Amniotic stem cell (primary cell): ENCODE measurements around the gene GDI1.

ENCODE experiments used
- DNase-seq: peaks from one replicate; lab custom pipeline; 2025; lab: John Stamatoyannopoulos, UW

The GDI1 gene

DNA sequence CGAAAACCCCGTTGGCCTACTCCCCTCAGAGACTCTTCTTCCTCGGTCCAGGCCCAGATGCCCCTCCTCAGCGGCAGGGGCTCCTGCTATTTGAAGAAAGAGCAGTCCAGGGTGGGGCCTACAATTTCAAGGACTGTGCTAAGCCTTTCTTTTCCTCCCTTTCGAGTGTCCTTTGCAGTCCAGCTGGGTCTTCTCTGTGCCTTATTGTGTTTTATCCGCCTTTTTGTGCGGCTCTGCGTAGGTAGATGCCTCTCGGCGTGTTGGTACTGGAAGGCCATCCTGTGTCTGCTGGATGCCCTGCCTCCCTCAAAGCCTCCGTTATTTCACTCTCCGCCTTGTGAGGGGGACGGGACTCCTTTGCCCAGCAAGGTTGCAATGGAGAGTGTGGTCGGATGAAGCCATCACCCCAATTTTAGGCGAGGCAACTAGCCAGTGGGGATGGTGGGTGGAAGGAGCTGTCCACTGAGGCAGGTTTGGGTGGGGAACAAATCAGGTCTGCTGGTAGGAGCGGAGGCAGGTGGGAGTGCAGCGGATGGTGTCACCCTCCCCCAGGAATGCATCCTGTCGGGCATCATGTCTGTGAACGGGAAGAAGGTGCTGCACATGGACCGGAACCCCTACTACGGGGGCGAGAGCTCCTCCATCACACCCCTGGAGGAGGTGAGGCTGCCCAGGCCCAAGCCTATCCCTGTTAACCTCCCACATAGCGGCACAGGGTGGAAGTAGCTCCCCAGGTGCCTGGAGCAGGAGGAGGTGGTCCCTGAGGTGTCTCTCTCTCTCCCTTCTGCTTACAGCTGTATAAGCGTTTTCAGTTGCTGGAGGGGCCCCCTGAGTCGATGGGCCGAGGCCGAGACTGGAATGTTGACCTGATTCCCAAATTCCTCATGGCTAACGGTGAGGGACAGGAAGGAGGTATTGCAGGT lies 1.3 kb downstream of the GDI1 start:
- DNase-seq = no peak

DNA sequence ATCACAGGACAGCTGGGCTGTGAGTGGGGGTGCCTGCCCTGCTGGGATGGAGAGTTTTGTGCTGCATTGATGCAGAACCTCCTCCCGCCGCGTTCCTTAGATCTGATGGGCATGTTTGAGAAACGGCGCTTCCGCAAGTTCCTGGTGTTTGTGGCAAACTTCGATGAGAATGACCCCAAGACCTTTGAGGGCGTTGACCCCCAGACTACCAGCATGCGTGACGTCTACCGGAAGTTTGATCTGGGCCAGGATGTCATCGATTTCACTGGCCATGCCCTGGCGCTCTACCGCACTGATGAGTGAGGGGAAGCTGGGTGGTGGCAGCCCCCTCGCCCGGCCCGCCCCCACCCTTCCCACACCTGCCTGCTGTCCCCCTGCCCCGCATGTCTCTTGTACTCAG lies 2.9 kb downstream of the GDI1 start:
- no peak for DNase-seq

DNA sequence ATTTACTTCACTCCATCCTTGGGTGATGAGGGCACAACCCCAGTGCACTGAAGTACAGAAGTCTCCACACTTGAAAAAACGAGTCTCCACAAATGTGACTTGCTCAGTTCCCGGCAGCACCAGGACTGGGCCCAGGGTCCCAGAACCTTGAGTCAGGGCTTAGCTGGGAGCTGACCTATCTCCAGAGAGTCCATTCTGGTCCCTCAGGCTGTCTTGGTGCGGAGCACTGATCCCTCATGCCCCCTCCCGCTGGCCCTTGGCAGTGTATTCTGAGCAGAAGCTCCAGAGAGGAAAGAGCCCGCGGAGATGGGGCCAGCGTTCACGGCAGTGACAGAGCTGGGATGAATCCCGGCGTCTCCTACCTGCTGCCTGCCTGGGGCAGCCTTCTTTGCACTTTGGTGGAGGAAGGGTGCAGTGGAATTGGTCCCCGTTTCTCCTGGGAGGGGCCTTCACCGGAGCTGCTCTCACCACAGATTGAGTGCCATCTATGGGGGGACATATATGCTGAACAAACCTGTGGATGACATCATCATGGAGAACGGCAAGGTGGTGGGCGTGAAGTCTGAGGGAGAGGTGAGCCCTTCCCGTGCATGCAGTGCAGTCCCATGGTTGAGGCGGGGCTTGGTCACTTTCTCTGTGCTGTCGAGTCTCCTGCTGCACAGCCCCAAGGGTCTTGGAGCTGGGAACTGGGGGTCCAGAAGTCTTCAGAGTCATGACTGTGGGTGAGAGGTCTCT lies 3.8 kb downstream of the GDI1 start:
- DNase-seq = no peak

- no peak for DNase-seq
These were observed 4.6 kb downstream of the GDI1 start for GRCh38 chrX:154441564-154441963.

GRCh38 chrX:154441984-154442707 lies 5.2 kb downstream of the GDI1 start:
- DNase-seq = no peak

GRCh38 chrX:154443479-154443910 lies 6.5 kb downstream of the GDI1 start:
- DNase-seq = no peak

- peak; percentile 43 for DNase-seq
These were observed 7.2 kb downstream of the GDI1 start, which contains the start of gene FAM50A for GRCh38 chrX:154443992-154444754. Gene FAM50A (plus strand): TSS chrX:154444141. CDS start chrX:154444236, 95 bp downstream.

DNA sequence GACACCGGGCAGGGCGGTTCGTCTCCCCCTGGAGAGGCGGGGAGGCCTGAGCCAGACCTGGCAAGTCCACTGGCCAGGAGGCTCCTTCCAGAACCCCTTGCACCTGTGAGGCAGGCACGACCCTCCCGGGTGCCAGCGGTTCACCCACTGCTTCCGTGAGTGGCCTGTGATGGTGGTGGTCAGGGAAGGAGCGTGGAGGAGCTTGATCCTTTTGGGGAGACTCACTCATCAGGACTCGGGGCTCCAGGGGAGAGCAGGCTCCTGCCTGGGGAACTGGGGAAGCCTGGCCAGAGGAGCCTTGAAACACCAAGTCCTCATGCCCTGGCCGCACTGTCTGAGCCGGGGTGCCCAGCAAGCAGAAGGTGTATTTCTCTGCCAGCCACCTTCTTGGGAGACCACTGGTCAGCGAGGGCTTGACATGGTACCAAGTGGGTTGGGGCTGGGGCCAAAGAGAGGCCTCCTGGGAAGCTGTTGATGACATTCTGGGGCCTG lies 7.8 kb downstream of the GDI1 start:
- no peak for DNase-seq

DNA sequence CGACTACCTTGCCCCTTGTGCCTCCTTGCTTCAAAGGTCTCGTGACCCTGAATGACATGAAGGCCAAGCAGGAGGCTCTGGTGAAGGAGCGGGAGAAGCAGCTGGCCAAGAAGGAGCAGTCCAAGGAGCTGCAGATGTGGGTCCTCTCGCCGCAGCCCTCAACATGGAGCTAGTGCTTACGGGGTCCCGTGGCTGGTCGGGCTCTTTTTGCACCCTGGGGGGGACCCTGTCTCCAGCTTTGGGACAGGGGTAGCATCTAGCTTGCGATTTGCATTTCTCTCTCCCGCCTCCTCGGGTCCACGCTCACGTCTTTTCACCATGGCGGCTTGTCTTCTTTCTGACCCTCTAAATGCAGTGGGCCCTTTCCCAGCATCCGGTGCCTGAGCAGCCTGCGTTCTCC lies 8.8 kb downstream of the GDI1 start:
- DNase-seq = no peak

DNA sequence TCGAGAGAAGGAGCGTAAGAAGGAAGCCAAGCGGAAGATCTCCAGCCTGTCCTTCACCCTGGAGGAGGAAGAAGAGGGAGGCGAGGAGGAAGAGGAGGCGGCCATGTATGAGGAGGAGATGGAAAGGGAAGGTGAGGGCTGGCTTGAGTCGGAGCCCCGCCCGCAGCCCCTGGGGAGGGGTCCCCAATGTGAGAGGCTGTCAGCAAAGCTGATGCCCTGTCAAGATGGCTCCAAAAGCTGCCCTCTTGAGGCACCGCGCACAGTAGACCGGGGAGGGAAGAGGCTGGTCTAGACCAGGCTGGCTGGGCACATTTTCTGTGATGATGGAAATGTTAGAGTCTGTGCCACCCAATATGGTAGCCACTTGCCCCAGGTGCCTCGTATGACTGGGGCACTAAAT lies 9.5 kb downstream of the GDI1 start:
- DNase-seq = no peak

- DNase-seq = no peak
These were observed 11.5 kb downstream of the GDI1 start for GRCh38 chrX:154448484-154448883.

GRCh38 chrX:154449618-154450017 lies 12.7 kb downstream of the GDI1 start:
- no peak for DNase-seq

DNA sequence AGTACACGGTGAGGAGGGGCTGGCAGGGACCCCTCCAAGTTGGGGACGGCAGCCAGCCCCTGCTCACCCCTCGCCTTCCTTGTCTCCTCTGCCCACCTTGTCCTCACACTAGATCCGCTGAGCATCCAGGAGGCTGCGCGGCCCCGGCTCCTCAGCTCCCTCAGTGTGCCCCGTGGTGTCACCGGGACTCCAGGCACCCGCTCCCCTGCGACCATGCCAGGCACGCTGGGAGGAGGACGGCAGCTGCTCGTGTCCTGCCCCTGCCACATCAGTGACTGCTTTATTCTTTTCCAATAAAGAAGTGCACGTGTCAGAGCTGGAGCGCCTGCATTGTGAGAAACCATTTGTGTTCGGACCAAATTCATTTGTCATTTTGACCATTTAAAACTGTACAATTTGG lies 13.4 kb downstream of the GDI1 start:
- no peak for DNase-seq

- no peak for DNase-seq
These were observed 15.9 kb downstream of the GDI1 start for GRCh38 chrX:154452823-154453222.

GRCh38 chrX:154457491-154458115 lies 20.6 kb downstream of the GDI1 start:
- DNase-seq = no peak

- DNase-seq = no peak
These were observed 21.4 kb downstream of the GDI1 start, which contains the start of gene PLXNA3 for GRCh38 chrX:154458116-154458953. Gene PLXNA3 (plus strand): TSS chrX:154458281. CDS start chrX:154460184, 1,903 bp downstream.

DNA sequence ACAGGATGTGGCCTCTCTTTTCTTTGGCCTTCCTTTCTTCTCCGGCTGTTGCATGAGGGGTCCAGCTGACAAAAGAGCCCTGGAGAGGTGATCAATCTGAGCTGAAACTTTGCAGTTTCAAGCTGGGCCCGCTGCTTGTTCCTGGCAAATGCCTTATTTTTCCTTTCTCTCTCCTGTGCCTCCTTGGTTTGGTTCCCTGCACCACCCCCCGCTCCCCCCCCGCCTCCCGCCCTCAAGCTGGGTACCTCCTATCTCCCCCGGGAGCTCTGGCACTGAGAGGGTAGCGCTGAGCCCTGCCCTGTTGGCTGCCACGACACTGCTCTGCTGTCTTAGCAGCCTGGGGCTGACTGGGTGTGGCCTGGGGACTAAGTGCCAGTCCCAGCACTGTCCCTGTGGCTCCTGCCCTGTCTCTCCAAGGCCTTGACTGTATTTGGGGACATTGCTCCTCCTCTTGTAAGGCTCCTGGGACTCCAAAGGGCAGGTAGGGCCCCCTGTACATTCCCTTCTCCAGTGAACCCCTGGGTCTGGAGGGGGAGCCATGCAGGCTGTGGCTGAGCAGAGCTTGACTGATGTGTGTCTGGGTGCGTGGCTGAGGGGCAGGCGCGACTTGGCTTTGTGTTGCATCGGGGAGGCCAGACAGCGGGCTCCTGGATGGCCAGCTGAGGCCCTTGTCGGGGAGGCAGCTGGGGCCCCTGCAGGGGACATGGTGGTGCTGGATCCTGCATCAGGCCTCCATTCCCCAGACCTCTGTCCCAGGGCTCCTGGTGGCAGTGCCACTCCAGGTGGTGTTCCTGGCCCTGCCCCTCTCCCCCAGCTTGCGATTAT lies 22.2 kb downstream of the GDI1 start:
- no peak for DNase-seq

- DNase-seq = no peak
These were observed 22.9 kb downstream of the GDI1 start for GRCh38 chrX:154459832-154460231.

DNA sequence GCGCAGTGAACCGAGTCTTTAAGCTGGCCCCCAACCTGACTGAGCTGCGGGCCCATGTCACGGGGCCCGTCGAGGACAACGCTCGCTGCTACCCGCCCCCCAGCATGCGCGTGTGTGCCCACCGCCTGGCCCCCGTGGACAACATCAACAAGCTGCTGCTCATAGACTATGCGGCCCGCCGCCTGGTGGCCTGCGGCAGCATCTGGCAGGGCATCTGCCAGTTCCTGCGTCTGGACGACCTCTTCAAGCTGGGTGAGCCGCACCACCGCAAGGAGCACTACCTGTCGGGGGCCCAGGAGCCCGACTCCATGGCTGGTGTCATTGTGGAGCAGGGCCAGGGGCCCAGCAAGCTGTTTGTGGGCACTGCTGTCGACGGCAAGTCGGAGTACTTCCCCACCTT lies 23.4 kb downstream of the GDI1 start:
- DNase-seq = no peak
